NT2/D1 (cell line): ENCODE data around the gene AKR7A2.

Experiments
- SUZ12 ChIP-seq: IDR thresholded peaks from 2 replicates; pipeline ENCODE4 v1.6.1; 2011; ENCODE audit not compliant: insufficient read length, insufficient read depth; ENCODE audit errors: extremely low read depth
- YY1 ChIP-seq: IDR thresholded peaks from 2 replicates; pipeline ENCODE4 v1.6.1; 2011; ENCODE audit not compliant: insufficient read length, insufficient read depth

DNA sequence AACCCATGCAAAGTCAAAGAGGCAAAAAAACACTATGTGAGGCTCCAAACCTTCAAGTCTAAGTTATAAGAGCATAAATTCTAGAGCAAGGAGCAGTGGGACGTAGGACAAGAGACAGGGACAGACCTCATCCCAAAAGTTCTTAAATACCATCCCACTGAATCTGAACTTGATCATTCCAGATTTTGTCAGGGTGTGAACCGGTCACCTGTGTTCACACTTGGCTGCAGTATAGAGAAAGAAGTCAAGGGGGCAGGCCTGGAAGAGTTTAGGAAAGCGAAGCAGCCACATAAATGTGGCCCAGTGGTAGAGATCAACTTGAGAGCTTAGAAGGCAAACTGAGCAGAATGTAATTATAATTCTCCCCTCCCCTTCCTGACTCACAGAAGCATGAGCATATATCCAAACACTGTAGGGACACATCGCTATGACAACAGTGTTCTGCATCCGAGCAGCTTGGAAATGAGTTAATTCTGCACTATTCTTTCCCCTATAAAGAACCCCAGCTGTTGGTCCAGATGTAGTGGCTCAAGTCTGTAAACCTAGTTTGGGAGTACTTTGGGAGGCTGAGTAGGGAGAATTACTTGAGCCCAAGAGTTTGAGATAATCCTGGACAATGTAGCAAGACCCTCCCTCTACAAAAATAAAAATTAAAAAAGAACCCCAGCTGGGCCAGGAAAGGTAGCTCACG, 2.7 kb downstream of the AKR7A2 start:
- TF ChIP-seq SUZ12 (no peak), YY1 (no peak)
